Measurements from ENCODE around the gene PYGM.

The PYGM gene

GRCh38 chr11:64759722-64760719 is at the start of gene PYGM:
Gene PYGM (minus strand): TSS chr11:64759974. CDS start chr11:64759898, 76 bp downstream.
- DNase-seq = no peak

- DNase-seq = no peak
These were observed 45.7 kb upstream of the PYGM start for GRCh38 chr11:64805481-64805880.

- no peak for DNase-seq
These were observed 44.8 kb upstream of the PYGM start for GRCh38 chr11:64804346-64805210.

GRCh38 chr11:64803846-64804345 is 44.1 kb upstream of the PYGM start:
- no peak for DNase-seq

GRCh38 chr11:64803158-64803845 is 43.5 kb upstream of the PYGM start, which contains the start of gene MAP4K2:
Gene MAP4K2 (minus strand): TSS chr11:64803214. CDS start chr11:64803149, 65 bp downstream.
- DNase-seq = peak; percentile 84

GRCh38 chr11:64802370-64803157 is 42.8 kb upstream of the PYGM start:
- peak; percentile 48 for DNase-seq

GRCh38 chr11:64801561-64802369 is 42.0 kb upstream of the PYGM start:
- DNase-seq = peak; percentile 15

GRCh38 chr11:64801158-64801464 is 41.3 kb upstream of the PYGM start:
- no peak for DNase-seq

- DNase-seq = no peak
These were observed 40.8 kb upstream of the PYGM start for GRCh38 chr11:64800303-64801157.

GRCh38 chr11:64799623-64800302 is 40.0 kb upstream of the PYGM start:
- no peak for DNase-seq

- no peak for DNase-seq
These were observed 39.5 kb upstream of the PYGM start for GRCh38 chr11:64799256-64799622.

- DNase-seq = no peak
These were observed 37.2 kb upstream of the PYGM start for GRCh38 chr11:64796757-64797541.

GRCh38 chr11:64796047-64796756 is 36.4 kb upstream of the PYGM start:
- DNase-seq = no peak

GRCh38 chr11:64794526-64794925 is 34.8 kb upstream of the PYGM start:
- DNase-seq = no peak

- DNase-seq = no peak
These were observed 33.7 kb upstream of the PYGM start for GRCh38 chr11:64793271-64794160.

- DNase-seq = no peak
These were observed 32.7 kb upstream of the PYGM start for GRCh38 chr11:64792482-64792881.

- no peak for DNase-seq
These were observed 32.1 kb upstream of the PYGM start for GRCh38 chr11:64791781-64792291.
